DMS114 treated with DMSO at 0.1 percent for 48 hours (cell line): ENCODE results near the gene CSK.
"Not testable (repeated sequence)": the region's sequence is repeated elsewhere in the genome, so short reads cannot be mapped to it uniquely, and the experiment has no call there.

ENCODE experiments used
- DNase-seq: peaks from one replicate; lab custom pipeline; 2025; ENCODE audit not compliant: unreplicated experiment; lab: John Stamatoyannopoulos, UW

Gene CSK

DNA sequence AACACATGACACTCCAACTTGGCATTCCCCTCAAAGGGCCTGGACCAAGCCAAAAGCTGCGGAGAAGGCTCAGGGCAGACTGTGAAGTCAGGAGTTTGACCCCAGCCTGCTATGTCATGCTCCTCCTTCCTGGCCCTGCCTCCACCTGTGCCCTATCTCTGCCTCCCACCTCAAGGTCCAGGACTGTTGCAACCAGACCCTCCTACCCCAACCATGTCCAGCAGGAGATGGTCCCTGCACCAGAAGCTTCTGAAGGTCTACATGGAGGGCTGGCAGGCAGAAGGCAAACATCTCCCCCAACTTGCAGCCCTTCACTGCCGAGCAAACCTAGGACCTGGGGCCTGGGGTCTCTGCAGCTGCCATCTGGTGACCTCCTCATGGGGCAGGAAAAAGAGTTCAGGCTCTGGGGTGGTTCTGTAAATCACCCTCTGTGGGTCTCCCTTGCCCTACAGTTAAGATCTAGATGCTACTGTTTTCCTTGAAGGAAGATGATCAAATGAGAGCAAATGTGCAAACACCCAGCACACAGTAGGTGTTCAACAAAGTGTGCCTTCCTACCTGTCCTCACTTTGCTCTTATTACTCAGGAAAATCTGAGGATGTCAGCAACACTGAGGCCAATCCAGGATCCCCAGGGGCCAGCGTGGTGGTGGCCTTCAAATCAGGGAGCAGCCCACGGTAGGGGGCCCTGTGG lies 11.5 kb upstream of the CSK start:
- DNase-seq: no peak

DNA sequence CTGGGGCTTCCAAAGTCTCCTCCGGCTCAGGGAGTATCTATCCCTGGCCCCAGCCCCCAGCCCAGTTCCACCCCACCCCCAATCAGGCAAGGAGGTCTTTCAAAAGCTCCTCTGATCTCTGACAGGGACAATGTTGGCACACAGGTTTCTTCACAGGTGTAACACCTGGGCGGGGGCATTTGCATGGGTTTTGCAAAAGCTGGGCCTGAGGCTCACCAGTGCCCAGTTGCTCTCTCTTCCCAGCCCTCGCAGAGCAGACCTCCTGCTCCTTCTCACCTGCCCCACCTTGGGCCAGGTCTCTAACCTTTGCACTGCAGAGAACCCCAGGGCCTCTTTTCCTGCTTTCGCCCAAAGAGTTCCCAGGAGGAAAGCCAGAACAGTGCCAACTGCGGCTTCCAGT lies 8.6 kb upstream of the CSK start:
- no peak for DNase-seq

DNA sequence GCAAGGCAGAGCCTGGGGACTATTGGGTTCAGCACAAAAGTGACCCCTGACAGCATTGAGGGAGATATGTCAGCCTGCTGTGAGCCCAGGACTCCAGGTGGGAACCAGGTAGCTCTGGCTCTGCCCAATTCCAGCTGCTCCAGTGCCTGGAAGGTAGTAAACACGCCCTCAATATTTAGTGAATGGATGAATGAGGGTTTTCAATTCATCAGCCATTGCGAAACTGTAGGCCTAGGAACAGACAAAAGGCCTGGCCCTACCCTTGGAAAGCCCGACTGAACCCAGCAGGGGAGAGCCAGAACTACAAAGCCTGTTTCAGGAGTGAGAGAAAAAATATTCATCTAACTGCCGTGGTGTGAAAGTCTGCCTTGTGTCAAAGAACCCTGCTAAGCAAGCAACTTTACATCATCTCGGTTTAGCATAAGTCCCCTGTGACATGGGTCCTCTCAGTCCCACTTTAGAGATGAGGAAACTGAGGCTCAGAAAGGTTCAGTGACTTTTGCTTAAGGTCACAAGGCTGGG lies 8.1 kb upstream of the CSK start:
- DNase-seq: no peak

DNA sequence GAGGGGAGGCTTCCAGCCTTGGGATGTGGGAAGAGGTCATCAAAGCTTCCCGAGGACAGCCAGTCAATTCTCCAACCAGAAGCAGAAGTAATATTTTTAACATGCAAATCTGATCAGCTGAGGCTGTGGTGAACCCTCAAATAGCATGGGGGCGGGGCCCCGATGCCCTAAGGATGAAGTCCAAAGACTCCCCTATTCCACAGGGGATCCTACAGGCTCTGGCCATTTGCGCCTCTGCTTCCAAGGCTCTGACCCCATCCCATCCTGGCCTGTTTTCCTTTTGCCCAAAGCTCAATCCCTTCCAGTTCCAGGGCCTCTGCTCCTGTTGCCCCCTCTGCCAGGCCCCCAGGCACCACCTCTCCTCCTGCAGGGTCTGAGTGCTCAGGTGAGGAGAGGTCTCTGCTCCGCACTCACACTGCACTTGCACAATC lies 6.7 kb upstream of the CSK start:
- DNase-seq: no peak

DNA sequence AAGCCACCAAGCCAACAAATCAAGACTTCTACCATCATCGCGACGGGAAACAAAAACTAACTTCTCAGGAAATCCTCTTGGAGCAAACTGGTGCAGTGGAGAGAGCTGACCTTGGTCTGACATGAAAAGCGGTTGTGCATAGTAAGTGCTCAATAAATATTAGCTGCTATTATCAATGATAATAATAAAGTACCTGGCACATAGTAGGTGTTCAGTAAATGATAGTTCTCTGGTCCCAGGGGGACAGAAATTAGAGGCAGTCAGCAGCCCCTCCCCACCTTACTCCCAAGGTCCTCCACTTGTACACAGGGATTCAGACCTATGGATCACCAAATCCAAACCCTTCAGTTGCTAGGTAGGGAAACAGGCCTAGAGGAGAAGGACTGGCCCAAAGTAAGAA lies 6.0 kb upstream of the CSK start:
- DNase-seq: no peak

DNA sequence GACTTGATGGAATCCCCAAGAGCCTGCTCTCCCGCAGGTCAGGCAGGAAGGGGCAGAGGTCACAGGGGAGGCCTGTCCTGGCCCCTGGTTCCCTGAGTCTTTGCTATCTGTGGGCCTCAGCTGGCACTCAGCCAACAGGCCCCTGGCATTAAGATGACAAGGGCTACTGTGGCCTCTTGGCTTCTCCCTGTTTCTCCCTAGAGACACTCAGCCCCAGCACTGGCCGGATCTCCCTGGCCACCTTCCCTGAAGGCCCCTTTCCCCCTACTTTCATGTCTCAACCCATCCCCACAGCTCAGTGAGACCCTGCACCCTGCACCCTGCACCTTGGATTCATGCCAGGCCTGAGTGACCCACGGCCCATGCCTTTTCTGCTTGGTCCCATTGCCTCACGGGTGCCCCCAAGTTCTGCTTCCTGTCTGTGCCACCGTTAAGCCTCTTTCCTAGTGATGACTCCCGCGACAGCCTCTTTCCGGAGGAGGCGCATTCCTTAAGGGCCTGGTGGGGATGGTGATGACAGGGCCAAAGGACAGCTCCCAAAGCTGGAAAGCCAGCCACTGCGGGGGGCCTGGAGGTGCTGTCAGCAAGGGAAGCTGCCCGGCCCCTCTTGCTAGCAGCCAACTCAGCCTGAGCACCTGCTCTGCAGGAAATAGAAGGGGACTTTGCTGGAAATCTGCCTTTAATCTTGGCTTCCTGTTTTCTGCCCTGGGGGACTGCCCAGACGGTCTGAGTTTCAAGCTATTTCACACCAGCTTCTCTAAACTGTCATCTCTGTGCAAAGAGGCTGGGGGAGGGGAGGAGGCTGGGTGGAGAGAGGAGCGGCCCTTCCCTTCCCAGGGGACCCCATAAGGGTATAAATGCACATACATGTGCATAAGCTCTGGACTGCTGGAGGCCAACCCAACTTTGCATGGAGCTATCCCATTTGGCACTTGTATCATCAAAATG lies 4.8 kb upstream of the CSK start:
- DNase-seq: no peak

DNA sequence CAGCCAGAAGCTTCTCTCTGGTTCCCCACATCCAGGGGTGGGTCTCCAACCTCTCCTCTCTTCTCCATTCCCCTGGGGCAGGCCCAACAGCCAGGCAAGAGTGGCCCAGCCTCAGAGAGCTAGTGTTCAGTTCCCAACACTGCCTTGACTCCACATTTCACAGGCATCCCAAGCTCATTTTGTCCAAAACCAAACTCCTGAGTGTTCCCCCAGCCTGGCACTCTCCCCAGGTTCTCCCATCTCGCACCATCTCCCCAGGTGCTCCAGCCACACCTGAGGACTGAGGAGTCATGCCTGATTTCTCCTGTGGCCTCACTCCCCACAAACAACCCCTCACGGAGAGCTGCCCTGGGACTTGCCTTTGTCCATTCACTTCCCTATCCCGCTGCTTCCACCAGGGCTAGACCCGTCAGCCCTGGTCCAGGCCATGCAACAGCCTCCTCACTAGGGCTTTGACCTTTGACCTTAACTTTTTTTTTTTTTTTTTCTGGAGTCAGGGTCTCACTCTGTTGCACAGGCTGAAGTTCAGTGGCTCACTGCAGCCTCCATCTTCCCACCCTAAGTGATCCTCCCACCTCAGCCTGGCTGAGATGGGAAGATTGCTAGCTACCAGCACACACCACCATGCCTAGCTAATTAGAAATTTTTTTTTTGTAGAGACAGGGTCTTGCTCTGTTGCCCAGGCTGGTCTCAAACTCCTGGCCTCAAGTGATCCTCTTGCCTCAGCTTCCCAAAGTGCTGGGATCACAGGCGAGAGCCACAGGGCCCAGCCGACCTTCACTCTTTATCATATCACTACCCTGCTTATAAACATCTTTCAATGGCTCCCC lies 3.9 kb upstream of the CSK start:
- DNase-seq: no peak

DNA sequence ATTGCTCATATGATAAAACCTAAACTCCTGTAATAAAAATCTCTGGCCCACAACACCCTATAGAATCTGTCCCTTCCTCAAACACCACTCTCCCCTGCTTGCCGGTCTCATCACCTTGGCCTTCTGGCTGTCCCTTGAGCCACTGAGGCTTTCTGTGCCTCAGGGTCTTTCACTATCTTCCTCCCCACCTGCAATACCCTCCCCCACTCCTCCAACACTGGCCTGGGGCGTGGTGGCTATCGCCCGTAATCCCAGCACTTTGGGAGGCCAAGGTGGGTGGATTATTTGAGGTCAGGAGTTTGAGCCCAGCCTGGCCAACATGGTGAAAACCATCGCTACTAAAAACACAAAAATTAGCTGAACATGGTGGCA lies 3.3 kb upstream of the CSK start:
- DNase-seq: no peak

DNA sequence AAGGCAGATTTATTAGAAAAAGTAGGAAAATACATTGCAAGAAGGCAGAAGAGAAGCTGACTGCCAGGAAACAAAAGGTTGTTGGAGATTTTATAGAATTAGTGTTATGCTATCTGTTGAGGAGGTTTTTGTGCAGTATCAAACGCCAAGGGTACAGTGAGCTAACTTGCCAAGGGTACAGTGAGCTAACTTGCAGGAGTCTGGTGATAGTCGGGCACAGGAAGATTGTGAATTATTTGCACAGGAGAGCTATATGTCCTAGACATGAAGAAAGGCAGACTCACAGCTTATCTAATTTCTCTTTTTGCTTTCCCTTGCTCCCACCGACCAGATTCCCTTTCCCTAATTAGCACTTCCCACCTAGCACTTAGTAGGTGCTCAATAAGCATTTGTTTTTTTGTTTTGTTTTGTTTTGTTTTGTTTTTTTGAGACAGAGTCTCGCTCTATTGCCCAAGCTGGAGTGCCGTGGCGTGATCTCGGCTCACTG lies 2.7 kb upstream of the CSK start:
- DNase-seq: no peak

DNA sequence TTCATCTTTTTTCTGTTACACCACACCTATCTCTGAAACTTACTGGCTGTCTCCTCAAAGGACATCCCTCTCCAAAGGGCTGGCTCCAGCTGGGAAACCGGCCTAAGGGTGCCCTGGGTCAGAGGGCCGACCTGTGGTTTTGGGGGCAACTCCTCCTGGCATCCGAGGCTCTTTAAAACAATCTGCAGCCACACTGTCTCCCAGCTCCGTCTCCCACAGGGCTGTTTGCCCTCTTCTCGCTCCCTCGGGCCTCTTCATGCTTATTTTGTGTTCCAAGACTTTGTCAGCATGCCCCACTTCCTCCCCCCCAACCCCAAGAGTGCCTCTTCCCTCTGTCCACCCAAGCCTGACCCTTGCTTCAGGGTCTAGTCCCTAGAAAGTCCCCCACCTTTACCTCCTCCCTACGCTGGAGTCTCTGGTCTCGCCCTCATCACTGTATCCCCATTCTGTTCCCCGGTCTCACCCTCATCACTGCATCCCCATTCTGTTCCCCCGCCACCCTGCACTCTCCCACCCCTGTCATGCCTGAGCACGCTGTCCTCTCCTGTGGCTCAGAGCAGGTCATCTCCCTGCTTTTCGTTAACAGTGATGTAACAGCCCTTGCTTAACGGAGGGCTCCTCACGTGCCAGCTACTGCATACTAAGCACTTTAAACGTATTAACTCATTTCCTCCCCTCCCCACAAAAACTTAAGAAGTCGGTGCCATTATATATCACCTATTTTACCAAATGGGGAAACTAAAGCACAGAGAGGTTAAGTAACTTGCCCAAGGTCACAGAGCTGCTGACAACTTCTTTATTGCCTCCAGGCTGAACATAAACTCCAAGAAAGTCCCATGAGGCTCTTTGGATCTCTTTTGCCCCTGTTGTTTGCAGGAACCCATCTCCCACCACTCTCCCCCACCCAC lies 1.1 kb upstream of the CSK start:
- no peak for DNase-seq

DNA sequence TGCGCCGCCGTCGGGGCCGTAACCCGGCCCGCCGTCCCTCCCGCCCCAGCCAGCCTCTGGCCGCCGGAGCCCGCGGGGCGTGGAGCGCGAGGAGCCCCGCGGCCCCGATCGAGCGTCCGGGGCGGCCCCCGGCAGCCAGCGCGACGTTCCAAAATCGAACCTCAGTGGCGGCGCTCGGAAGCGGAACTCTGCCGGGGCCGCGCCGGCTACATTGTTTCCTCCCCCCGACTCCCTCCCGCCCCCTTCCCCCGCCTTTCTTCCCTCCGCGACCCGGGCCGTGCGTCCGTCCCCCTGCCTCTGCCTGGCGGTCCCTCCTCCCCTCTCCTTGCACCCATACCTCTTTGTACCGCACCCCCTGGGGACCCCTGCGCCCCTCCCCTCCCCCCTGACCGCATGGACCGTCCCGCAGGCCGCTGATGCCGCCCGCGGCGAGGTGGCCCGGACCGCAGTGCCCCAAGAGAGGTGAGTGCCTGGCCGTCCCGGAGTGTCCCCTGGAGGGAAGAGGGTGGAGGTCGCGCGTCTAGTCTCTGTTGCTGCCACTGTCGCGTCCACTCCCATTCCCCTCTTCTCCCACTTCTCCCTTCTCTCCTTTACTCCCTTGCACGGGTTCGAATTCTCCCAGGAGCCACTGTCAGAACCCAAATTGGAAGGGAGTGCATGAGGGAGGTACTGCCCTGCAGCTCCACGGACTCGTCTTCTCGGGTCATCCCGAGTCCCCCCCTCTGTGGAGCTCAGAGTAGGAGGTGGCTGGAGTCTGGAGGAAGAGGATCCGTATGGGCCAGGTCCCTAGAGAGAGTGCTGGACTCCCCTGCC lies 585 bp downstream of the CSK start:
- no peak for DNase-seq

DNA sequence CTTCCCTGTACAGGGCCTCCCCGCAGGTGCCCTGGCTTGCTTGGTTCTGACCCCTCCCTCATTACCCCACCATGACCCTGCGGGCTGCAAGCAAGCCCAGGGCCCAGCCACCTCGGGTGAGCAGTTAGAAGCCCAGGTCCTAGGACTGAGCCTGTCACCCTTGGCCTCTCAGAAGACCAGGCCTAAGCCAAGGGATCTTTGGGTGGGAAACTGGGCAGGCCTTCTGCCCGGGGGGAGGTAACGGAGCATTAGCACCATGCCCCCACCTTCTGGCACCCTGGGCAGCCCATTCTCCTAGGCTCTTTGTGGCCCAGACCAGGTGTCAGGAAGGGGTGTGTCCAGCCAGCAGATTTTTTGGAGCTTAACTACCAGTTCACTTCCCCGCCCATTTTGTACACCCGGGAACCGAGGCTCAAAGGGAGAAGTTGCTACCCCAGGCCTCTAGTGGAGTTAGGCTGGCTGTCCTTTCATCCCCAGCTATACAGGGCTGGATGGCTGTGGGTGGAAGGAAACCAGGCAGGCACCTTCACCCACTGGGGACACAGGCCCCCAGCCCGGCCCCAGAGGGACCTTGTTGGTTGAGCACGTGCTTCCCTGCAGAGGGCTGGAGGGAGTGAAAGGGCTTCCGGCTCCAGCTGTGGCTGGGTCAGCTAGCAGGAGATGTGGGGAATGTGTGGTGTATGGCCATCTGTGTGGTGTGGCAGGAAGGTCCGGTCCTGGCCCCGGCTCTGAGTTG lies 1.4 kb downstream of the CSK start:
- DNase-seq: no peak

DNA sequence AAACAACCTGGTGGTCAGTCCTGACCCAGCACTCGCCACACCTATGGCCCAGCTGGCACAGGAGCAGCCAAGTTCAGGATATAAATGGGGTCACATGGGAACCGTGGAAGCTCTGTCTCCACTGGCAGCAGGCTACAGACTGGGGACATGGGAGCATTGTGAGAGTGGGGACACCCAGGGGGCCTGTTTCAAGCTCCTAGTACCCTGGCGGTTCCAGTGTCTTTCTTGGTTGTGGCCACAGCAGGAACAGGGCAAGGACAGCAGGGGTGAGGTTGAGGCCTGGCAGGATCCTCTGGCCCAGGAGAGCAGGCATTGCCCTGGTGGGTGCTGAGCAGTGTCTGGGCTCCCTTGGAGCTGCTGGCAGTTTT lies 1.9 kb downstream of the CSK start:
- no peak for DNase-seq

DNA sequence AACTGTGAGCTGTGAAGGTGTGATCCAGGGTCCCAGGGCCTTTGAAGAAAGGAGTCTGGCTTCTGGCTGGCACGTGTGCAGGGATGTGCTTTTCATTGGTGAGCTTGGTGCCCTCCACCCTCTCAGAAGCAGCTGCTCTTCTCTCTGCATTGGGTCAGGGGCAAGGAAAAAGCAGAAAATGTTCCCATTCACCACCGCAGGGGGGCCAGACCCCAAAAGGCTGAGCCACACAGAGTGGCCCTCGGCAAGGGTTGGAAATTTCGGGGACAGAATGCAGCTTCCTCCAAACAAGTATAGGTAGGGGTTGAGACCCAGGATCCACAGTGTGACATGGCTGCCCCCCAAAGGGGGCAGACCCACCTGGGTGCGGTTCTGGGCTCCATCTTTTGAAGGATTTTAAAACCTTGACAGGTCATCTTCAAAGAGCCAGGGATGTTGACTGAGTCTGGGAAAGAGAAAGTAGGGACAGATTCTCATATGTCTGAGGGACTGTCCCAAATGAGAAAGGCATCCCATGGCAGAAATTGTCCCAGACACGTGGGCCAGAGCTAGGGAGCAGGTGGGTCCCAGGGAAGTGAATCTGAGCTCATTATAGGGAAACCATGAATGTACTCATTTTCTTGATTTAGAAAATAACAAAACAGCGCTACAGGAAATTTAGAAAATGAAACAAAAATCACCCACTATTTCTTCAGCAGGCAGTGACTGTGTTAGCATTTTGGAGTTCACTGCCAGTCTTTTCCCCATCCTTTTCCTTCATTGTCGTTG lies 2.7 kb downstream of the CSK start:
- no peak for DNase-seq

DNA sequence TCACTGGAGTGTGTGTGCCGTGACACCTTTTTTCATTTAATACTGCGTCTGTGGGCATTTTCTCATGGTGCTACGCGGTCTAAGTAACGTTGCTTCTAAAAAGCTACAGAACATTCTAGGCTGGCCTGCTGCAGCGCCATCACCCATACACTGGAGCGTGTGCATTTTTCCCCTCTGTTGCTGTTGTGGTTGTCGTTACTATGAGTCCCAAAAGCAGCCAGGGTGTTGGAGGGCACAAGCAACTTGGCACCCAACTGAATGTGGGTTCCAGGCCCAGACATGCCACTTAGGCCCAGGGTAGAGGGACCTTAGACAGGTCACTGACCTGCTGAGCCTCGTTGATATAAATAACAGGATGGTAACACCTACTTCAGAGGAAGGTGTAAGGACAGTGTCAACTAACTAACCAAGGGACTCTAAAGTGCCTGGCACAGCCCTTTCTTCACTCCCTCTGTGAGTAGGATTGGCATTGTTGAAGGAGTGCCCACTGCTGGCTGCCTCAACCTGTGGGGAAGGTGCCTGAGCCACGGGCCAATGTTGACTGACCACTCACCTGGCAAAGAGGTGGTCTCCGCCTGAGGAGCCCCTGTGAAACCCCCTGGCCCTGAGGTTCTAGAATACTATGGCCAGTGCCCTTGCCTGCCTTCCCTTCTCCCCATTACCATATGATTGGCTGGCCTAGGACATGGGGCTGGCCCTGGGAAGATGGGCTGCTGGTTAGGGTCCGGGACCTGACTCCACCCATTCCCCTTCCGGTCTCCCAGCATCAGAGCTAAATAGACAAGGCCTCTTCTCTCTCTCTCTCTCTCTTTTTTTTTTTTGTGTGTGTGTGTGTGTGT lies 3.5 kb downstream of the CSK start:
- no peak for DNase-seq

DNA sequence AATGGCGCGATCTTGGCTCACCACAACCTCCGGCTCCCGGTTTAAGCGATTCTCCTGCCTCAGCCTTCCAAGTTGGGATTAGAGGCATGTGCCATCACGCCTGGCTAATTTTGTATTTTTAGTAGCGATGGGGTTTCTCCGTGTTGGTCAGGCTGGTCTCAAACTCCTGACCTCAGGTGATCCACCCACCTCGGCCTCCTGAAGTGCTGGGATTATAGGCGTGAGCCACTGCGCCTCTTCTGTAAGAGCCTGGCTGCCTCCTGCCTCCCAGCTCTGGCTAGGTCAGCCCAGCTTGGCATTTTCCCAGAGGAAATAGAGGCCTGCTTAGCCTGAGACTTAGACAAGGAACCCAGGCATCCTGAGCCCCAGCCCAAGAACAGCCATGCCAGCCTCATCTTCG lies 4.2 kb downstream of the CSK start:
- not testable (repeated sequence) for DNase-seq

DNA sequence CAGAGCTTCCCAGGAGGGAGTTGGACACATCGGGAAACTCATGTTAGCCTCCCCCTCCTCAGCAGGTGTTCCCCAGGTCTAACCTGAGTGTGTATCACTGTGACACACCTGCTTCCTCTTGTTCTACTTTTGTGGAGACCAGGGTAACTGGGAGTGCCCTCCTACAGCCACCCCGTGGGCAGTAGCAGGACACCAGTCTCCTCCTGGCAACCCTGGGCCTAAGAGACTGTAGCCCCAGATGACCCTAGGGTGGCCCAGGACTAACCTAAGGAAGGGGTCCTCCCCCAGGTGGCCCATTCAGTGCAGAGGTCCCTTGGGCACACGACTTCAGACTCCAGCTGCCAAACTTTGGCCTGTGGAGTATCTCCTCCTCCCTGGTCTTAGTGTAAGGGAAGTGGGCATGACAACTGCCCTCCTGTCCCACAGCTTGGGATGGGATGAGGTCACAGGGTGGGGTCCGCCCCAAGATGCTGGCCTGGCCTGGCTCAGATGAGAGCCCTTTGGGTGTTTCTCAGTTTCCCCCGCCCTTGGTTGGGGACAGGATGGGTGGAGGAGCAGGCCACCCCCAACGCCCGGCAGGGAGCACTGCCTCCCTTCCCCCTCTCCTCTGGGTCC lies 4.8 kb downstream of the CSK start:
- no peak for DNase-seq
